SK-N-MC (cell line): ENCODE measurements around the gene HAVCR1.

Experiments
- EZH2 ChIP-seq: fragments of 200-600 bp; sonication (generic); IDR thresholded peaks from one replicate; pipeline ENCODE4 v1.6.1; 2017; ENCODE audit warnings: antibody characterized with exemption
- FOXP2 ChIP-seq: optimal IDR thresholded peaks from 2 replicates; pipeline ENCODE3; 2011; ENCODE audit warnings: mild to moderate bottlenecking, moderate library complexity; ENCODE audit not compliant: insufficient read depth; ENCODE audit errors: extremely low read length, control extremely low read depth
- POLR2AphosphoS5 ChIP-seq: IDR thresholded peaks from 2 replicates; pipeline ENCODE4 v1.6.1; 2012; ENCODE audit warnings: mild to moderate bottlenecking, low read depth, low read length, borderline replicate concordance

DNA sequence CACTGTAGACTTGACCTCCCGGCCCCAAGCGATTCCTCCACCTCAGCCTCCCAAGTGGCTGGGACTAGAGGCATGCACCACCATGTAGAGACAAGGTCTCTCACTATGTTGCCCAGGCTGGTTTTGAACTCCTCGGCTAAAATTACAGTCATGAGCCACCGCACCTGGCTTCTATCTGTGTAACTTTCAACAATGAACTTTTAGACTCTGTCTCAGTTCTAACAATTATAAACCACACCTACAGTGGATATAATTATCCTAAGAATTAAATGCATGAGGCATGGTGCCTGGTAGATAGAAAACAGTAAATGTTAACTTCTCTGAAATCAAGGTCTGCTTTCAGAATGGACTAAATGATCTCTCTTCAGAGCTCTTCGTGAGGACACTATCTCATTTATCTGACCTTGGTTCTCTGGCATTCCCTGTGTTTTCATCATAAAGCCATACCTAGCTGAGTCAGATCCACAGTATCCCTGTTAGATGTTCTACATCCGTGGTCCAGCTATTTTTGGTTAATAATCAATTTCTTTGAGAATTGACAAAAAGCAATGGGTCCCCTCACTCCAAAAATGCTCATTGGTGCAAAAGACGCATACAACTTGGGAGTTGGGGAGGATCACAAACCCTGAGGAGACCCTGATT, 7.2 kb downstream of the HAVCR1 start:
- TF ChIP-seq POLR2AphosphoS5: no peak
- TF ChIP-seq EZH2: no peak
- no peak for TF ChIP-seq FOXP2
